Right ventricle myocardium inferior (tissue), 1 donor: ENCODE results near the gene FSTL3. TPM values are rescaled to one million over a fixed set of nuclear protein-coding genes. Genes with fewer than 3 reads are reported as not detected.
"Not testable (repeated sequence)": the region's sequence is repeated elsewhere in the genome, so short reads cannot be mapped to it uniquely, and the experiment has no call there.

Experiments
- ATAC-seq: fragments of 200-7000 bp; cut with Tn5 transposase; one replicate; pipeline ENCODE4 v1.9.1; 2020; ENCODE audit warnings: mild to moderate bottlenecking, moderate library complexity
- DNase-seq: peaks from one replicate; pipeline ENCODE4 v3.0.0; 2021; ENCODE audit errors: missing footprints
- intact Hi-C: fragments of 100-400 bp; cut with DNase I; formaldehyde crosslinking; loops from one replicate; pipeline ENCODE4 v1.11.0; 2022
- long read RNA-seq: library from polyadenylated mRNA; unstranded; transcript quantifications from one replicate; pipeline ENCODE4 v2.0.0, GENCODE V29; 2021
- total RNA-seq: library from RNA; stranded (reverse); fragmentation: NEBNext Ultra II Directional; extraction: Animal tissue kit (Norgen Biotek cat#: 25700); gene quantifications from one replicate; pipeline ENCODE4 v1.2.1, GENCODE V29; 2021
- donor health status: DM: no; HTN: yes; CAD: no; lungs with severe emphysema.

FSTL3 gene
- 37.1 TPM for total RNA-seq
- long read RNA-seq, transcript FSTL3-201 (5 exons, 2,542 nt), result major isoform, 15 of 24 reads
- long read RNA-seq, partial matches to known transcripts, result 8 of 24 reads
- long read RNA-seq, other reads (novel, unspliced or antisense), result 1 of 24 reads

DNA sequence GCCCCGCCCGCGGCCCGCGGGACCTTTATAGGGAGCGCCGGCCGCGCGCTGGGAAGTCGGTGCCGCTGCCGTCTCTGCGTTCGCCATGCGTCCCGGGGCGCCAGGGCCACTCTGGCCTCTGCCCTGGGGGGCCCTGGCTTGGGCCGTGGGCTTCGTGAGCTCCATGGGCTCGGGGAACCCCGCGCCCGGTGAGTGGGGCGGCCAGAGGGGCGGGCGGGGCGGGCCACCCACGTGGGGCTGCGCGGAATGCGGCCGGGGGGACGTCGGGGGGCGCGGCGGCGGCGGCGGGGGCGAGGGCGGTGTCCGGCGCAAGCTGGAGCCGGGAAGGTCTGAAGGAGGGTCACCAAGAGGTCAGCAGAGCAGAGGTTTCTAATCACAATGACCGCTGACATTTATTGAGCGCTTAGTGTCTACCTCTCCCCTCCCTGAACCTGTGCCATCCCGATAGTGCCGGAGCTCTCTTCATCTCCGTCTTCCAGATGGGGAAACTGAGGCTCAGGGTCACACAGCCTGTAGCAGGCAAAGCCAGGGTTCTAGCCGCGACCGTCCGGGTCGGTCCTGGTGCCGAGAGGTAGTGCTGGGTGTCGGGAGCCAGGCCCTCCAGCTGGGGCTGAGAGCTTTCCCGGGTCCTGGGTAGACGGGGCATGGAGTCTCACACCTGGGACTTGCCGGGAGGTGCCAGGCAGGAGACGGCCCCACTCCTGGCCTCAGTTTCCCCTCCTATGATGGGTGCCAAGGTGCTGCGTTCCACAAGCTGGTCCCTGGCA, at the start of gene FSTL3:
Gene FSTL3, plus strand, starts transcription at position 54 of the 767 bp plus-strand sequence. Its CDS starts 32 bp downstream, at position 86.
- intact Hi-C loops, result loop anchor here (5.0 kb wide), 1 partner anchor 36 kb away; no protein-coding TSS in a partner anchor
- DNase-seq (no peak), ATAC-seq (no peak)

GRCh38 chr19:626566-626965, 49.6 kb upstream of the FSTL3 start:
- ATAC-seq, intact Hi-C loops: not testable (repeated sequence)

DNA sequence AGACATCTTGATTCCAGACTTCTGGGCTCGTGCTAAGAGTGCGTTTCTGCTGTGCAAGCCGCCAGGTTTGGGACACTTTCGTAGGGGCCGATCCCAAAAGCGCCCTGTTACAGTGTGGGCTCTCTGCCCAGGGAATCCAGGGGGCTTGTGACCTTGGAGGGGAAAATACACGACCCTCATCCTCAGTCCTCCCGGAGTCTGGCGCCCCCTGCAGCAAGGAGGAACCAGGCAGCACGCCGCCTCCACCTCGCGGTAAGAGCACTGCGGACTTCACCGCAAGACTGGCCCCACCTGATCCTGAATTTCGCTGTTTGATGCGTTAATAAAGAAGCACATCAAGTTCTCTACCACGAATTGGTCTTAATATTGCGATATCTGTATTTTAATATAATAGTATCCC, 48.0 kb upstream of the FSTL3 start:
- intact Hi-C loops, result no loop called here
- no peak for DNase-seq
- no peak for ATAC-seq

More at GRCh38 chr19:626566-626965, 49.6 kb upstream of the FSTL3 start:
- DNase-seq, result not testable (repeated sequence)

DNA sequence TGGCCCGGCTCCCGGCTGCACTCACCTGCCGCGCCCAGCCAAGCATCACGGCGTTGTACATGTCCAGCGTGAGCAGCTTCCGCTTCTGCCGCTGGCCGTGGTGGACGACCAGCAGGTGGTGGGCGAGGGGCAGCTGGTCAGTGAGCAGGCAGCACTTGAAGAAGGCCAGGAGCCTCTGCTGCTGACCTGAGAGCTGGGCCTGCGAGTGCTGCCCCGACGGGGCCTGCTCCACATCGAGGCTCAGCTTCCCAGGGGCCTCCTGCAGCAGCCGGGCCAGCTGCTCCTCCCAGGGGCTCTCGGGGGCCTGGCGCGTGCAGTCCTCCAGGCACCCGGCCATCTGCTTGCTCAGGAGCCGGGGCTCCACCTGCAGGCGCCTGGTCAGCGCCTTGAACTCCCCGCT, 46.7 kb upstream of the FSTL3 start:
- intact Hi-C loops, DNase-seq: not testable (repeated sequence)

DNA sequence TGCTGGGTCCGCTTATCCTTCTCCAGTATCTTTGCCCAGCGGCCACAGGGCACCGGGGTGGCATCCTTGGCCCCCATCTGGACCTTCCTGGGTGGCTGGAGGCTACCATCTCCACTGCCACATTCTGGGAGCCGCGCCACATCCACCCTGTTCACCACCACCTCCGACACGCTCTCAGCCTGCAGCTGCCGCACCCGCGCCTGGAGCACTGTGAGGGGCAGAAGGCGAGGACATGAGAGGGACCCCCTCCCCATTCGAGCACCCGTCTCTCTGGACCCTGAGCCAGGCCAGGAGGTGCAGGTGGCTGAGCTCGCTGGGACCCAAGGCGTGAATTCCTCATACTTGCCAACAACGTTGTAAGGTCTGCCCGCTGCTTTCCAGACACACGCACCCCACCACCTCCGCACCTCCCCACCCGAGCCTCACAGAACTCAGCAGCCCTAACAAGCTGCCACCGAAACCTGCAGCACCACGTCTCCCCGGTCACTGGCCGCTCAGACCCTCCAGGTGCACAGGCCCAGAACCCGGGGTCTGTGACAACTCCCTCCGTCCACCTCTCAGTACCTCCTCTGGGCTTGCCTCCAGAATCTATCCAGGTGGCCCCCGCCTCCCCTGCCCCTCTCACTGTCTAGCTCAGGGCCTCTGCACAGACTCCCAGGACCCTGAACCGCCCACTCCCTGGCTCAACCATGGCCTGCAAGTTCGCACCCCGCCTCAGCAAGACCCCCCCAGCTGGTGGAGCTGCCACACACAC, 46.1 kb upstream of the FSTL3 start:
- intact Hi-C loops, result loop anchor here (5.0 kb wide), 2 partner anchors 58 to 98 kb away; partner anchors contain the start of genes BSG and CDC34
- DNase-seq (no peak), ATAC-seq (no peak)

More for the DNA sequence above, 46.7 kb upstream of the FSTL3 start:
- not testable (repeated sequence) for ATAC-seq

GRCh38 chr19:632579-633067, 43.6 kb upstream of the FSTL3 start:
- ATAC-seq (no peak), DNase-seq (no peak)
- intact Hi-C loops, result loop anchor here (5.0 kb wide), 2 partner anchors 60 to 100 kb away; partner anchors contain the start of genes BSG and CDC34

- DNase-seq, result peak; percentile 98
- ATAC-seq, result peak; percentile 98
- intact Hi-C loops, result loop anchor here (5.0 kb wide), 2 partner anchors 61 to 101 kb away; partner anchors contain the start of genes BSG and CDC34
These were observed 43.0 kb upstream of the FSTL3 start, which contains the start of gene POLRMT for GRCh38 chr19:633068-633785. TSS of gene POLRMT (minus strand) at chr19:633537. CDS start at chr19:633512, 25 bp downstream.

DNA sequence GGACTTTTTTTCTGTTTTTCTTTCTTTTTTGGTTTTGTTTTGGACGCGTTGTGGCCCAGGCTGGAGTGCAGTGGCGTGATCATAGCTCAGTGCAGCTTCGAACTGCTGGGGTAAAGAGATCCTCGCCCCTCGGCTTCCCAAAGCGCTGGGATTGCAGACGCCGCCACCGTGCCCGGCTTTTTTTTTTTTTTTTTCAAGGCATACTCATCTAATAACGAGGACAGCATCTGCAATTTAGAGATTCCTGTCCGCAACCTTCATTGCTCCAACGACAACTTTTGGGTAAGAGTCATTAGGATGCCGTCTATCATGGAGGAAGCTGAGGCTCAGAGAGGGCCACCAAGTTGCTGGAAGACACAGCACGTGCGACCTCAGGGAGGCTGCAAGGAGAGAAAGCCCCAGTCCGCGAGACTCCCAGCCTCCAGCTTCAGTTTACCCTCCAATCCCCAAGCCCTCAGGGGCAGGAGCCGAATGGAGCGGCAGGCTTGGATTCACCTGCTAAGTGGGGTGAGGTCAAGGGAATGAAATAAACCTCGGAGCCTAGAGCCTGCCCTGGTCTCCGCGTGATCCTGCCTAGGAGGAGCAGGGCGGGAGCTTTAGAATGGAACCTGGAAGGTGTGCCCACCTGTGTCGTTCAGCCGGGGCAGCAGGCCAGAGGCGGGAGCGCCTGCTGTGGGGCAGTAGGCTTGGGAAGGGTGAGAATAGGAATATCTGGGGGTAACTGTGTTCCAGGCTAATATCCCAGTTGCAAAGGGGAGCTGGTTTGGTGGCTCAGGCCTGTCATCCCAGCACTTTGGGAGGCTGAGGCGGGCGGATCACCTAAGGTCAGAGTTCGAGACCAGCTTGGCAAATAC, 42.2 kb upstream of the FSTL3 start:
- no peak for ATAC-seq
- no peak for DNase-seq
- intact Hi-C loops, result loop anchor here (5.0 kb wide), 2 partner anchors 62 to 102 kb away; partner anchors contain the start of genes BSG and CDC34

- no peak for ATAC-seq
- no peak for DNase-seq
- intact Hi-C loops, result loop anchor here (5.0 kb wide), 2 partner anchors 63 to 103 kb away; partner anchors contain the start of genes BSG and CDC34
These were observed 41.1 kb upstream of the FSTL3 start for GRCh38 chr19:634975-635652.

GRCh38 chr19:638906-639252, 37.3 kb upstream of the FSTL3 start:
- ATAC-seq (no peak), DNase-seq (no peak)
- intact Hi-C loops, result no loop called here

GRCh38 chr19:639253-640160, 36.7 kb upstream of the FSTL3 start, which contains the start of gene FGF22:
TSS of gene FGF22 (plus strand) at chr19:639879. CDS start at chr19:639926, 47 bp downstream.
- DNase-seq, result peak; percentile 96
- intact Hi-C loops, result no loop called here
- peak; percentile 95 for ATAC-seq

- ATAC-seq (no peak), DNase-seq (no peak)
- intact Hi-C loops, result no loop called here
These were observed 36.0 kb upstream of the FSTL3 start for GRCh38 chr19:640161-640558.

DNA sequence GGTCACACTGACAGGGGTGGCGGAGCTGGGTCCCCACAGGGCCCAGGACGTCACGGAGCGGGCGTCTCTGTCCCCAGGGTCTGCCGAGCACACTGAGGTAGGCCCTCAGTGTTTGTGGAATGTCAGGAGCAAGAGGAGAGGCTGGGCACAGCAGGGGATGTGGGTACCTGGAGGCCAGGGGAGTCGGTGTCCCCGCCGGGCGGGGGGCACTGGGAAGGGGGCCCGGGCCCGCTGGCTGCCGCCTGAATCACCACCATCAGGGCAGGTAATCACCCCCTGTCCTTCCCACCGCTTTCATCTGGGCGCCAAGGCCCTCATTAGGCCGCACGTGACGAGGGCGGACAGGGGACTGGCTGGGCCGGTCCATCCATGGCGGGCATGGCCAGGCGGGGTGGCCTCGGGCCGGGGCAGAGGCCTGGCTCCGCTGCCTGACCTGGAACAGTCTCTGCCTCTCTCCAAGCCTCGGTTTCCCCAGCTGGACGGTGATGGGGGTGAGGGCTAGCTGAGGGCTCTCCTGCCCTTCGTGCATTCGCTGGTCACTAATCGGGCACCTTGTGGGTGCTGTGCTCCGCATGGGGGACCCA, 35.5 kb upstream of the FSTL3 start:
- no peak for DNase-seq
- ATAC-seq, result no peak
- intact Hi-C loops, result no loop called here

DNA sequence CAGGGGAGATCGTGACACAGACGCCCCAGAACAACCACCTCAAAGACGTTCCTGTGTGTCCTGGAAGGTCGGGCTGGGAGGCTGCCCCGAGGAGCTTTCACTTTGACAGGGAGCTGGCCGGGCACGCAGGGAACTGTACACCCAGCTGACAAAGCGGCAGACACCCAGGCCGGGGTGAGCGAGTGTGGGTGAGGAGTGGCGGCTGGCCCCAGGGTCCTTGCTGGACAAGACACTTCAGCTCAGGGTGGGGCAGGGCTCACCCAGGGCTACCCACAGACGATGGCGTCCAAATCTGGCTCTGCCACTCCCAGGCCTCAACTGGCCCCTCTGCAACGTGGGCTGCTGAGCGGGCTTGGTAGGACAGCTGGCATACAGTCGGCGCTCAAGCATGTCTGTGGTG, 34.5 kb upstream of the FSTL3 start:
- ATAC-seq, result no peak
- intact Hi-C loops, result no loop called here
- DNase-seq, result no peak
